Amygdala (tissue), 56 donors: ENCODE data around the gene PYDC1.
A peak's percentile ranks its signal among the peaks of the same experiment; 100 is the strongest.
"Not testable (repeated sequence)": the region's sequence is repeated elsewhere in the genome, so short reads cannot be mapped to it uniquely, and the experiment has no call there.

Experiments used
- DNase-seq, 56 donors: peaks; one replicate each; lab custom pipeline; 2025; lab: John Stamatoyannopoulos, UW

The PYDC1 gene

DNA sequence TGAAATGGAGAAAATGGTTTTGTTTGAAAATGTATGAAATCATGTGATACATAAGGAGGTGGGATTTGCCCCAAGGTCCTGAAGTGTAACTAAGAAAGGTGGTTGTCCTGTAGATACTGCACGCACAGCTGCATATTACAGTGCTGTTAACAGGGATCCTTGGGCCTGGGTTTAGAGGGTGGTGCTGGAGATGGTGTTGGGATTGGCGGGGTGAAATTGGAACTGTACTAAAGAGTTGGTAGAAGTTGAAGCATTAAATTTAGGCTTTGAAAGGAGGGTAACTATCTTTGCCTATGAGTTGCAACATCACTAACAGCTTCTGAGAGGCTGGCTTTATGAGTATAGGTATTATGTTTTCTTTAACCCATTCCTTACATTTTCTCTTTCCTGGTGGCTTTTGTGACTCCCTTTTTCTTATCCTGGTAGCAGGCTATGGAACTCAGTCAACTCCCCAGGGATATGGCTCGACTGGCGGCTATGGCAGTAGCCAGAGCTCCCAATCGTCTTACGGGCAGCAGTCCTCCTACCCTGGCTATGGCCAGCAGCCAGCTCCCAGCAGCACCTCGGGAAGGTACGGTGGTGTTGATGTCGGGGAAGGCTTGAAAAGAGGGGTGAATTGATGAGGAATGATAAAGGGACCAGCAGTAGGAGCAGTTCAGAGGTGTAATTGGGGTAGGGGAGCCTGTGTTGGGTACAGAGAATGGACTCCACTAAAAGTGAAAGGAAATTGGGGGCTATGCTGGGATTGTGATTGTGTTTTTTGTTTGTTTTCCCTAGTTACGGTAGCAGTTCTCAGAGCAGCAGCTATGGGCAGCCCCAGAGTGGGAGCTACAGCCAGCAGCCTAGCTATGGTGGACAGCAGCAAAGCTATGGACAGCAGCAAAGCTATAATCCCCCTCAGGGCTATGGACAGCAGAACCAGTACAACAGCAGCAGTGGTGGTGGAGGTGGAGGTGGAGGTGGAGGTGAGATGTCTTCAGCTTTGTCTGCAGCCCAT, 33.2 kb downstream of the PYDC1 start:
- no peak for DNase-seq

- no peak for DNase-seq
Observed at GRCh38 chr16:31182391-31182790, 34.5 kb downstream of the PYDC1 start.

GRCh38 chr16:31181102-31181830, 35.7 kb downstream of the PYDC1 start:
- peak in 5 of 56 donors; percentile 9 to 29 (median 18) for DNase-seq

GRCh38 chr16:31179747-31180459, 37.0 kb downstream of the PYDC1 start, which contains the start of gene FUS:
Gene FUS (plus strand): TSS chr16:31180139. CDS start chr16:31180215, 76 bp downstream.
- DNase-seq = peak; percentile 69 to 98 (median 89)

- DNase-seq = peak in 1 of 56 donors; percentile 36
Observed at GRCh38 chr16:31179219-31179746, 37.7 kb downstream of the PYDC1 start.

DNA sequence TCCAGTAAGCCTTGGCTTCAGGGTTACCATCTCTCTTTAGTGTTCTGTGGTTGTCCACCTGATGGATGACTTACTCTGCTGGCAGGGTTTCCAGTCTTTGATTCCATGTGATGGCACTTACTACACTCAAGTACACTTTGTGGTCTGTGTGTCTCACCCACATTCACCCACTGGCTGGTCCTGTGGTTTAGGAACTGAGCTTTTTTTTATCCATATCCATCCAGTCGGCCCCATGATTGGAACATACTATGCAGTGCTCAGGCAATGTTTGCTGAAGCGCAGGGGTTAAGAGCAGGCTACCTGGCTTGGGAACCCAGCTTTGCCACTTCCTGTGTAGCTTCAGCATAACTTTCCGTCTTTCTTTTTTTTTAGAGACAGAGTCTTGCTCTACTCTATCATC, 39.8 kb downstream of the PYDC1 start:
- DNase-seq = no peak

DNA sequence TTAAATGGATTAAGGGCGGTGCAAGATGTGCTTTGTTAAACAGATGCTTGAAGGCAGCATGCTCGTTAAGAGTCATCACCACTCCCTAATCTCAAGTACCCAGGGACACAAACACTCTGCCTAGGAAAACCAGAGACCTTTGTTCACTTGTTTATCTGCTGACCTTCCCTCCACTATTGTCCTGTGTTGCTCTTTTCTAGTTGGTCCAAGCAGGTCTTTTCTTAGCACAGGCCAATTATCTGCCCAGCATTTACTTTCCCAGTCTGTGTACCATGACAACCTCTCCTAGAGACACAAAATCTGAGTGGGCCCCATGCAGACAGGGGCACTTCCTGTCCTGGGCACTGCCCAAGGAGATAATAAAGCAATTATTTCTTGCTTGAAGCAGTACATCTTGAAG, 46.9 kb downstream of the PYDC1 start:
- DNase-seq = not testable (repeated sequence)

GRCh38 chr16:31168848-31169247, 48.1 kb downstream of the PYDC1 start:
- DNase-seq = no peak

- DNase-seq = no peak
Observed at GRCh38 chr16:31167315-31167714, 49.6 kb downstream of the PYDC1 start.
